OCI-LY7 (cell line): Measurements from ENCODE around the gene WNT5A.

Experiments used
- EZH2phosphoT487 ChIP-seq: fragments of 200-600 bp; sonication (generic); IDR thresholded peaks from 2 replicates; pipeline ENCODE4 v1.6.1; 2018; ENCODE audit warnings: low read depth, borderline replicate concordance, mild to moderate bottlenecking, mixed run types, antibody characterized with exemption, low read length, moderate library complexity, mixed read lengths
- TF ChIP-seq, protein P1 (sequence below): fragments of 200-600 bp; sonication (generic); conservative IDR thresholded peaks from 2 replicates; pipeline ENCODE4 v1.5.1; 2014; ENCODE audit warnings: mild to moderate bottlenecking, antibody characterized with exemption, low read length, moderate library complexity, mixed read lengths

DNA sequence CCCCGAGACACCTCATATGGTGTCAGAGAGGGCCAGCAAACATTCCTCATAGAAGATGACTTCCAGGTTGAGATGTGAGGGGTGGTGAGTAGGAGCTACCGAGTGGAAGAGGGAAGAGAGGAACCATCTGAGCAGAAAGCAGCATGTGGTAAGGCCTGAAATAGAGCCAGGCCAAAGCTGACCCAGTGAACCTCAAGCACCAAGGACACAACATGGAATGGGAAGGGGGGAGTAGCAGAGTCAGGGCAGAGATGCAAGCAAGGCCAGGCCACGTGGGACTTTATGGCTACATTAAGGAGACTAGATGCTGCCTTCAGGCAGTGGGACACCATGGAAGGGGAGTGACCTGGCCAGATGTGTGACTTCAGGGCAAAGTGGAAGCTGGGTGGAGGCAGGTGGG is 38.3 kb upstream of the WNT5A start:
- TF ChIP-seq, protein P1, sequence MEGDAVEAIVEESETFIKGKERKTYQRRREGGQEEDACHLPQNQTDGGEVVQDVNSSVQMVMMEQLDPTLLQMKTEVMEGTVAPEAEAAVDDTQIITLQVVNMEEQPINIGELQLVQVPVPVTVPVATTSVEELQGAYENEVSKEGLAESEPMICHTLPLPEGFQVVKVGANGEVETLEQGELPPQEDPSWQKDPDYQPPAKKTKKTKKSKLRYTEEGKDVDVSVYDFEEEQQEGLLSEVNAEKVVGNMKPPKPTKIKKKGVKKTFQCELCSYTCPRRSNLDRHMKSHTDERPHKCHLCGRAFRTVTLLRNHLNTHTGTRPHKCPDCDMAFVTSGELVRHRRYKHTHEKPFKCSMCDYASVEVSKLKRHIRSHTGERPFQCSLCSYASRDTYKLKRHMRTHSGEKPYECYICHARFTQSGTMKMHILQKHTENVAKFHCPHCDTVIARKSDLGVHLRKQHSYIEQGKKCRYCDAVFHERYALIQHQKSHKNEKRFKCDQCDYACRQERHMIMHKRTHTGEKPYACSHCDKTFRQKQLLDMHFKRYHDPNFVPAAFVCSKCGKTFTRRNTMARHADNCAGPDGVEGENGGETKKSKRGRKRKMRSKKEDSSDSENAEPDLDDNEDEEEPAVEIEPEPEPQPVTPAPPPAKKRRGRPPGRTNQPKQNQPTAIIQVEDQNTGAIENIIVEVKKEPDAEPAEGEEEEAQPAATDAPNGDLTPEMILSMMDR = no peak
- no peak for TF ChIP-seq EZH2phosphoT487
